Adrenal gland (tissue), 5 donors: ENCODE results near the gene RIMBP2.

ENCODE experiments used
- POLR2A ChIP-seq, 2 donors: fragments of 450-650 bp; IDR thresholded peaks; one replicate each; pipeline ENCODE4 v1.6.1; 2017; ENCODE audit warnings: antibody characterized with exemption in 2 of 2, mild to moderate bottlenecking in 2 of 2, moderate library complexity in 1 of 2
- TF ChIP-seq, protein P1 (sequence below), 6 experiments: fragments of 450-650 bp in 4 of 6; fragments of 200-600 bp in 2 of 6; sonication (generic) in 1 of 6; IDR thresholded peaks; 1 replicate in 5 of 6; 2 replicates in 1 of 6; pipeline versions ENCODE4 v1.5.1 to v1.8.0; 2016 to 2021; ENCODE audit warnings: antibody characterized with exemption in 6 of 6, mild to moderate bottlenecking in 2 of 6, moderate library complexity in 1 of 6
- donor health status: DM: no; HTN: no; CAD: no.

DNA sequence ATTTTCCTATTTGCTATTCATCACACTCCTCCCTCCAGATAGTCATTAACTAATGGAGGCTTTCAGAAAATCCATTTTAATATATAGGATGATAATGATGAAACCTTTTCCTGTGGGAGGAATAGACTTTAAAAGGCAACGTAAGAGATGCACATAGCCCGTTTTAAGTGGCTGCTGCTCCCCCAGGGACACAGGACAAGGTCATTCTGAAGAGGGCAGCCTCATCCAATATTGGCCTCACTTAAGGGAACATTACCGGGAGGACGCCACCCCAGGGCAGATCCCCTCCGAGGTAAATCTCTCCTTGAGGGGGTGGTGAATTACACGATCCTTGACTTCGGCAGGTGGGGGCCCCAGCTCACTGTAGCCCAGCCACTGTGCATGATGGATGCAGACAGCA lies 246.5 kb downstream of the RIMBP2 start:
- TF ChIP-seq, protein P1, sequence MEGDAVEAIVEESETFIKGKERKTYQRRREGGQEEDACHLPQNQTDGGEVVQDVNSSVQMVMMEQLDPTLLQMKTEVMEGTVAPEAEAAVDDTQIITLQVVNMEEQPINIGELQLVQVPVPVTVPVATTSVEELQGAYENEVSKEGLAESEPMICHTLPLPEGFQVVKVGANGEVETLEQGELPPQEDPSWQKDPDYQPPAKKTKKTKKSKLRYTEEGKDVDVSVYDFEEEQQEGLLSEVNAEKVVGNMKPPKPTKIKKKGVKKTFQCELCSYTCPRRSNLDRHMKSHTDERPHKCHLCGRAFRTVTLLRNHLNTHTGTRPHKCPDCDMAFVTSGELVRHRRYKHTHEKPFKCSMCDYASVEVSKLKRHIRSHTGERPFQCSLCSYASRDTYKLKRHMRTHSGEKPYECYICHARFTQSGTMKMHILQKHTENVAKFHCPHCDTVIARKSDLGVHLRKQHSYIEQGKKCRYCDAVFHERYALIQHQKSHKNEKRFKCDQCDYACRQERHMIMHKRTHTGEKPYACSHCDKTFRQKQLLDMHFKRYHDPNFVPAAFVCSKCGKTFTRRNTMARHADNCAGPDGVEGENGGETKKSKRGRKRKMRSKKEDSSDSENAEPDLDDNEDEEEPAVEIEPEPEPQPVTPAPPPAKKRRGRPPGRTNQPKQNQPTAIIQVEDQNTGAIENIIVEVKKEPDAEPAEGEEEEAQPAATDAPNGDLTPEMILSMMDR (IDR thresholded peaks at IDR 0.05) = no peak
- TF ChIP-seq POLR2A (IDR thresholded peaks at IDR 0.05) = no peak
